Measurements from ENCODE around the gene MMP24OS.

The MMP24OS gene

GRCh38 chr20:35290186-35290886, 12.4 kb upstream of the MMP24OS start:
- no peak for DNase-seq (ENCODE audit: extremely low read depth, insufficient read length)
- no peaks in the 10 kb centered on the region for H3K27me3 ChIP-seq (replicated peaks; ENCODE audit: control insufficient read depth, insufficient read depth, low read length)
- TF ChIP-seq CTCF (IDR thresholded peaks at IDR 0.05; ENCODE audit: insufficient read depth, low read length, poor library complexity, severe bottlenecking) = no peak
- H3K36me3 ChIP-seq (ENCODE audit: control insufficient read depth, insufficient read depth, low read length) = no peaks in the 10 kb centered on the region
- no peak overlapping the region for H3K4me3 ChIP-seq (replicated peaks; ENCODE audit: low read depth, low read length)

GRCh38 chr20:35288325-35289060, 10.6 kb upstream of the MMP24OS start:
- no peak for TF ChIP-seq CTCF (IDR thresholded peaks at IDR 0.05; ENCODE audit: insufficient read depth, low read length, poor library complexity, severe bottlenecking)

GRCh38 chr20:35287509-35288324, 9.8 kb upstream of the MMP24OS start:
- no peak for DNase-seq (ENCODE audit: extremely low read depth, insufficient read length)
- Histone ChIP-seq H3K4me3 (replicated peaks; ENCODE audit: low read depth, low read length) (no peak overlapping the region), H3K36me3 (ENCODE audit: control insufficient read depth, insufficient read depth, low read length) (no peaks in the 10 kb centered on the region), H3K27me3 (replicated peaks; ENCODE audit: control insufficient read depth, insufficient read depth, low read length) (no peaks in the 10 kb centered on the region)
- no peak for TF ChIP-seq CTCF (IDR thresholded peaks at IDR 0.05; ENCODE audit: insufficient read depth, low read length, poor library complexity, severe bottlenecking)

More at GRCh38 chr20:35288325-35289060, 10.6 kb upstream of the MMP24OS start:
- DNase-seq (ENCODE audit: extremely low read depth, insufficient read length) = no peak
- Histone ChIP-seq H3K4me3 (replicated peaks; ENCODE audit: low read depth, low read length) (no peak overlapping the region), H3K36me3 (ENCODE audit: control insufficient read depth, insufficient read depth, low read length) (no peaks in the 10 kb centered on the region), H3K27me3 (replicated peaks; ENCODE audit: control insufficient read depth, insufficient read depth, low read length) (no peaks in the 10 kb centered on the region)

DNA sequence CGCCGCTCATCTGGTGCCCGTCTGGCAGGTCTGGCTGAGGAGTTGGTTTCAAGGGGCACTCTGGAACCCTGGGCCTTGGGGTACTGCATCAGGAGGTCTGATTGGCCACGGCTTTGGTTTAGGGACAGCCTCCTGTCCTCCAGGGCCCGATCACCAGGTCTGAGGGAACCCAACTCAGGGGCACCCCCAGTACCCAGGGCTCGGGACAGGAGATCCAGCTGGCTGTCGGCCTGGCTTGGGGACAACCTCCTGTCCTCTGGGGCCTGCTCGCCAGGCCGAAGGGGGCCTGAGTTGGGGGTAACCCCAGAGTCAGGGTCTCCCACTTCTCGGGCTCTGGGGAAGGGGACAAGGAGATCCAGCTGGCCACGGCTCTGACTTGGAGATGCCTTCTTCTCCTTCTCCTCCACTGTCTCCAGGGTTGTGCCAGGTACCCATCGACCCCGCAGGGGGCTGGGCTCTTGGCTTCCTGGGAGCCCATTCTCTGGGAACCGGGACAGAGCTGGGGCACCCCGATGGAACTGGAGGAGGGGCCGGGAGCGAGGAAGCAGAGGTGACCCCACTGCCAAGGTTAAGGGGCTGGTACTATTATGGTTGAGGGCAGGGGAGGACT, 9.1 kb upstream of the MMP24OS start:
- no peak for DNase-seq (ENCODE audit: extremely low read depth, insufficient read length)
- Histone ChIP-seq H3K4me3 (replicated peaks; ENCODE audit: low read depth, low read length) (no peak overlapping the region), H3K36me3 (ENCODE audit: control insufficient read depth, insufficient read depth, low read length) (no peaks in the 10 kb centered on the region)

More for the DNA sequence above, 9.1 kb upstream of the MMP24OS start:
- H3K27me3 ChIP-seq (replicated peaks; ENCODE audit: control insufficient read depth, insufficient read depth, low read length) = no peaks in the 10 kb centered on the region
- TF ChIP-seq CTCF (IDR thresholded peaks at IDR 0.05; ENCODE audit: insufficient read depth, low read length, poor library complexity, severe bottlenecking) = no peak

Data from GM06990 (cell line).